Measurements from ENCODE around the gene DDA1. TPM values are rescaled to one million over a fixed set of nuclear protein-coding genes. Genes with fewer than 3 reads are reported as not detected.

DDA1 gene
- total and polyA plus RNA-seq, 2 of the 13 experiments (the other 11 are each of a cell fraction or from before 2014, with no cell fraction given), result 24.5 to 26.0 TPM

- TF ChIP-seq RELA (CRISPR knock-in tag; IDR thresholded peaks at IDR 0.05), result no peak
- TF ChIP-seq, protein P1, sequence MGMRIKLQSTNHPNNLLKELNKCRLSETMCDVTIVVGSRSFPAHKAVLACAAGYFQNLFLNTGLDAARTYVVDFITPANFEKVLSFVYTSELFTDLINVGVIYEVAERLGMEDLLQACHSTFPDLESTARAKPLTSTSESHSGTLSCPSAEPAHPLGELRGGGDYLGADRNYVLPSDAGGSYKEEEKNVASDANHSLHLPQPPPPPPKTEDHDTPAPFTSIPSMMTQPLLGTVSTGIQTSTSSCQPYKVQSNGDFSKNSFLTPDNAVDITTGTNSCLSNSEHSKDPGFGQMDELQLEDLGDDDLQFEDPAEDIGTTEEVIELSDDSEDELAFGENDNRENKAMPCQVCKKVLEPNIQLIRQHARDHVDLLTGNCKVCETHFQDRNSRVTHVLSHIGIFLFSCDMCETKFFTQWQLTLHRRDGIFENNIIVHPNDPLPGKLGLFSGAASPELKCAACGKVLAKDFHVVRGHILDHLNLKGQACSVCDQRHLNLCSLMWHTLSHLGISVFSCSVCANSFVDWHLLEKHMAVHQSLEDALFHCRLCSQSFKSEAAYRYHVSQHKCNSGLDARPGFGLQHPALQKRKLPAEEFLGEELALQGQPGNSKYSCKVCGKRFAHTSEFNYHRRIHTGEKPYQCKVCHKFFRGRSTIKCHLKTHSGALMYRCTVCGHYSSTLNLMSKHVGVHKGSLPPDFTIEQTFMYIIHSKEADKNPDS (CRISPR knock-in tag; IDR thresholded peaks at IDR 0.05), result no peak
- TF ChIP-seq RFXANK (CRISPR knock-in tag; IDR thresholded peaks at IDR 0.05), result no peak
- no peak for TF ChIP-seq MXD4 (CRISPR knock-in tag; IDR thresholded peaks at IDR 0.05)
- TF ChIP-seq NFAT5 (CRISPR knock-in tag; IDR thresholded peaks at IDR 0.05), result no peak
- TF ChIP-seq ZNF33A (CRISPR knock-in tag; IDR thresholded peaks at IDR 0.05; ENCODE audit: borderline replicate concordance), result no peak
- TF ChIP-seq ZNF280D (CRISPR knock-in tag; IDR thresholded peaks at IDR 0.05), result no peak
- TF ChIP-seq ZNF253 (CRISPR knock-in tag; IDR thresholded peaks at IDR 0.05; ENCODE audit: borderline replicate concordance), result no peak
- TF ChIP-seq FOXP4 (CRISPR knock-in tag; IDR thresholded peaks at IDR 0.05), result no peak
- no peak for TF ChIP-seq ZNF354B (CRISPR knock-in tag; IDR thresholded peaks at IDR 0.05)
- TF ChIP-seq MAFG (CRISPR knock-in tag; IDR thresholded peaks at IDR 0.05), result no peak
- no peak for TF ChIP-seq JUNB (CRISPR knock-in tag; IDR thresholded peaks at IDR 0.05; ENCODE audit: borderline replicate concordance)
- TF ChIP-seq ZNF614 (CRISPR knock-in tag; IDR thresholded peaks at IDR 0.05; ENCODE audit: borderline replicate concordance), result no peak
- no peak for TF ChIP-seq ATF7-NPFF (CRISPR knock-in tag; IDR thresholded peaks at IDR 0.05; ENCODE audit: low read depth)
Measured at GRCh38 chr19:17346109-17346671, 36.8 kb downstream of the DDA1 start (continued).
